HepG2 (cell line): ENCODE measurements around the gene ZBTB2. TPM values are rescaled to one million over a fixed set of nuclear protein-coding genes. Genes with fewer than 3 reads are reported as not detected.

Experiments used
- AHR ChIP-seq: IDR thresholded peaks from 2 replicates; pipeline ENCODE4 v1.6.1; 2018; ENCODE audit warnings: missing genetic modification reagents, missing compliant biosample characterization
- BATF2 ChIP-seq: sonication (generic); formaldehyde crosslinking; IDR thresholded peaks from 2 replicates; pipeline ENCODE4 v1.8.0; 2022; ENCODE audit warnings: mild to moderate bottlenecking, missing genetic modification reagents, moderate library complexity
- BCL3 ChIP-seq: sonication (generic); formaldehyde crosslinking; IDR thresholded peaks from 2 replicates; pipeline ENCODE4 v1.5.1; 2020; ENCODE audit warnings: mild to moderate bottlenecking, missing genetic modification reagents, moderate library complexity
- CREB3 ChIP-seq: sonication (generic); formaldehyde crosslinking; IDR thresholded peaks from 2 replicates; pipeline ENCODE4 v1.5.0; 2020; ENCODE audit warnings: missing genetic modification reagents
- MIXL1 ChIP-seq: IDR thresholded peaks from 2 replicates; pipeline ENCODE4 v1.6.1; 2016
- MTF1 ChIP-seq: sonication (generic); formaldehyde crosslinking; IDR thresholded peaks from 2 replicates; pipeline ENCODE4 v1.5.0; 2020; ENCODE audit warnings: missing genetic modification reagents
- NFIC ChIP-seq: IDR thresholded peaks from 2 replicates; pipeline ENCODE4 v1.6.1; 2012; ENCODE audit warnings: mild to moderate bottlenecking, low read length, inconsistent platforms
- PRMT3 ChIP-seq: sonication (generic); formaldehyde crosslinking; IDR thresholded peaks from 2 replicates; pipeline ENCODE4 v1.8.1; 2022; ENCODE audit warnings: low read depth, mild to moderate bottlenecking, moderate library complexity, missing genetic modification reagents, borderline replicate concordance
- REXO4 ChIP-seq: sonication (generic); formaldehyde crosslinking; IDR thresholded peaks from 2 replicates; pipeline ENCODE4 v1.8.0; 2022; ENCODE audit warnings: missing genetic modification reagents, mild to moderate bottlenecking, borderline replicate concordance
- SMAD1 ChIP-seq: sonication (generic); formaldehyde crosslinking; IDR thresholded peaks from 2 replicates; pipeline ENCODE4 v1.4.0; 2020; ENCODE audit warnings: missing genetic modification reagents, low read depth, mild to moderate bottlenecking, borderline replicate concordance
- SRF ChIP-seq: IDR thresholded peaks from 2 replicates; pipeline ENCODE4 v1.6.1; 2011; ENCODE audit warnings: mild to moderate bottlenecking, low read depth, low read length, moderate library complexity
- ZNF362 ChIP-seq: sonication (generic); formaldehyde crosslinking; IDR thresholded peaks from 2 replicates; pipeline ENCODE4 v1.4.0; 2020; ENCODE audit warnings: missing genetic modification reagents, mild to moderate bottlenecking, borderline replicate concordance
- ZNF567 ChIP-seq: sonication (generic); formaldehyde crosslinking; IDR thresholded peaks from 2 replicates; pipeline ENCODE4 v1.8.1; 2023; ENCODE audit warnings: mild to moderate bottlenecking, missing genetic modification reagents, borderline replicate concordance
- ZNF572 ChIP-seq: sonication (generic); formaldehyde crosslinking; IDR thresholded peaks from 2 replicates; pipeline ENCODE4 v1.5.1; 2020; ENCODE audit warnings: mild to moderate bottlenecking, missing genetic modification reagents
- ZNF749 ChIP-seq: sonication (generic); formaldehyde crosslinking; IDR thresholded peaks from 2 replicates; pipeline ENCODE4 v1.8.0; 2022; ENCODE audit warnings: mild to moderate bottlenecking, missing genetic modification reagents, moderate library complexity, borderline replicate concordance
- polyA plus RNA-seq, 8 experiments: library from polyadenylated mRNA; depleted of rRNA in 3 of 8; stranded (reverse) in 7 of 8; unstranded in 1 of 8; fragments of >200 nt; fragmentation: Illumina TruSeq in 4 of 8; extraction: Trizol in 4 of 8; gene quantifications; 2 replicates each; pipeline versions ENCODE4 v1.2.1 to v1.2.3, GENCODE V29; 2011 to 2016; ENCODE audit warnings: low read depth in 4 of 8, missing spikeins in 1 of 8, mixed read lengths in 1 of 8; ENCODE audit not compliant: insufficient read depth in 1 of 8
- total RNA-seq, 5 experiments: library from RNA; depleted of rRNA; stranded (reverse); fragments of >200 nt; fragmentation: Illumina TruSeq; extraction: Trizol; gene quantifications; 2 replicates each; pipeline ENCODE4 v1.2.3, GENCODE V29; 2016; ENCODE audit warnings: low read depth in 1 of 5
- TF ChIP-seq, protein P1 (sequence below): sonication (generic); formaldehyde crosslinking; IDR thresholded peaks from 2 replicates; pipeline ENCODE4 v1.5.0; 2020; ENCODE audit warnings: mild to moderate bottlenecking, missing genetic modification reagents, borderline replicate concordance
- TF ChIP-seq, protein P2 (sequence below): sonication (generic); formaldehyde crosslinking; IDR thresholded peaks from 2 replicates; pipeline ENCODE4 v1.4.0; 2020; ENCODE audit warnings: mild to moderate bottlenecking, missing genetic modification reagents

The ZBTB2 gene
- total and polyA plus RNA-seq, 2 of the 13 experiments (the other 11 are each of a cell fraction or from before 2014, with no cell fraction given) = 15.4 to 22.8 TPM

DNA sequence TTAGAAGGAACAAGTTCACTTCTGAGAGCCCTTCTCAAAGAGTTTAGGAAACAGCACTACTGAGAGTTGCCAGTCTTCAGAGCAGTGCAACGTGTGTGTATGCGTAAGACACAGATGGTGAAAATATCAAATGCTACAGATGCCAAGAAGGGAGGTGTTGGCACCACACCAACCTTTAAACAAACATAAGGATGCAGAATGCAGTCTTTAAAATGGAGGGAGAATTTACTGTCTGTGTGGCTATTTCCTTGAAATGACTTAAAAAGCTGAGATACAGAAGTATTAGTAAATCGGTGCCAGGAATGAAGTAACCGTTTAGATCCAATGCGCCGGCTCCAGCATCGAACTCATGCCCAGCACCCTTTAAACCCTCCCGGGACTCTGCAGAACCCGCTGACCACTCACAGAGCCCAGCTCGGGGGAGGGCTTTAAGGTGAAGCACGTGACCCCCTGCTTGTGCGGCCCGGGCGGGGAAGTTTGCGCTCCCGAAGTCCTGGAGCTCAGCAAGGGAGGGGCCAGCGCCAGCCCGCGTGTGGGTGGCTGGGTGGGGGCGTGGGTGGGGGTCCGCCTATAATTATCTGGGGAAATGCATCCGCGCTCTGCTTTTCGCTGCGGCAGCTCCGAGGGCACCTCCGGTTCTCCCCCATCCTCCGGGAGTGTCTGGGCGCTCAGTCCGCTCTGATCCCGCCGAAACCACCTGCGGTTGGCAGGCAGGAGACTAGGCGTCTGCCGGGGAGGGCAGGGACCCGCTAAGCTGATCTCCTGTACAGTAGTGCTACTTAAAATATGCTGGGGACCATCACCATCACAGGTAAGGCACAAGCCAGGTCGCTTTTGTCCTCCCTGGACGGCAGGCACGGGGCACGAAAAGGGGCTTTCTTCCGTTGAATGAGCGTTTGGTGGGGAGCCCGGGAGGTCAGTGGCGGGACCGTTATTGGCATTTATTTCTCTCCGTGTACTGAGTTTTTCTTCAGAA, 66.0 kb downstream of the ZBTB2 start (continued):
- TF ChIP-seq, protein P1, sequence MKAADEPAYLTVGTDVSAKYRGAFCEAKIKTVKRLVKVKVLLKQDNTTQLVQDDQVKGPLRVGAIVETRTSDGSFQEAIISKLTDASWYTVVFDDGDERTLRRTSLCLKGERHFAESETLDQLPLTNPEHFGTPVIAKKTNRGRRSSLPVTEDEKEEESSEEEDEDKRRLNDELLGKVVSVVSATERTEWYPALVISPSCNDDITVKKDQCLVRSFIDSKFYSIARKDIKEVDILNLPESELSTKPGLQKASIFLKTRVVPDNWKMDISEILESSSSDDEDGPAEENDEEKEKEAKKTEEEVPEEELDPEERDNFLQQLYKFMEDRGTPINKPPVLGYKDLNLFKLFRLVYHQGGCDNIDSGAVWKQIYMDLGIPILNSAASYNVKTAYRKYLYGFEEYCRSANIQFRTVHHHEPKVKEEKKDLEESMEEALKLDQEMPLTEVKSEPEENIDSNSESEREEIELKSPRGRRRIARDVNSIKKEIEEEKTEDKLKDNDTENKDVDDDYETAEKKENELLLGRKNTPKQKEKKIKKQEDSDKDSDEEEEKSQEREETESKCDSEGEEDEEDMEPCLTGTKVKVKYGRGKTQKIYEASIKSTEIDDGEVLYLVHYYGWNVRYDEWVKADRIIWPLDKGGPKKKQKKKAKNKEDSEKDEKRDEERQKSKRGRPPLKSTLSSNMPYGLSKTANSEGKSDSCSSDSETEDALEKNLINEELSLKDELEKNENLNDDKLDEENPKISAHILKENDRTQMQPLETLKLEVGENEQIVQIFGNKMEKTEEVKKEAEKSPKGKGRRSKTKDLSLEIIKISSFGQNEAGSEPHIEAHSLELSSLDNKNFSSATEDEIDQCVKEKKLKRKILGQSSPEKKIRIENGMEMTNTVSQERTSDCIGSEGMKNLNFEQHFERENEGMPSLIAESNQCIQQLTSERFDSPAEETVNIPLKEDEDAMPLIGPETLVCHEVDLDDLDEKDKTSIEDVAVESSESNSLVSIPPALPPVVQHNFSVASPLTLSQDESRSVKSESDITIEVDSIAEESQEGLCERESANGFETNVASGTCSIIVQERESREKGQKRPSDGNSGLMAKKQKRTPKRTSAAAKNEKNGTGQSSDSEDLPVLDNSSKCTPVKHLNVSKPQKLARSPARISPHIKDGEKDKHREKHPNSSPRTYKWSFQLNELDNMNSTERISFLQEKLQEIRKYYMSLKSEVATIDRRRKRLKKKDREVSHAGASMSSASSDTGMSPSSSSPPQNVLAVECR (CRISPR knock-in tag) = peak; percentile 55; the same call in 1 of the 2 replicates
- TF ChIP-seq BCL3 (CRISPR knock-in tag) (no peak), ZNF572 (no peak), REXO4 (no peak), SRF (no peak), PRMT3 (CRISPR knock-in tag) (no peak), NFIC (no peak), BATF2 (CRISPR knock-in tag) (no peak), ZNF749 (CRISPR knock-in tag) (no peak), MIXL1 (CRISPR knock-in tag) (no peak), ZNF362 (CRISPR knock-in tag) (no peak), CREB3 (CRISPR knock-in tag) (no peak), ZNF567 (CRISPR knock-in tag) (no peak), SMAD1 (CRISPR knock-in tag) (0 out of 2 replicates have a peak, but pooled peaks have one; percentile 59), AHR (CRISPR knock-in tag) (peak; percentile 59; the same call in 1 of the 2 replicates), MTF1 (CRISPR knock-in tag) (no peak)
- TF ChIP-seq, protein P2, sequence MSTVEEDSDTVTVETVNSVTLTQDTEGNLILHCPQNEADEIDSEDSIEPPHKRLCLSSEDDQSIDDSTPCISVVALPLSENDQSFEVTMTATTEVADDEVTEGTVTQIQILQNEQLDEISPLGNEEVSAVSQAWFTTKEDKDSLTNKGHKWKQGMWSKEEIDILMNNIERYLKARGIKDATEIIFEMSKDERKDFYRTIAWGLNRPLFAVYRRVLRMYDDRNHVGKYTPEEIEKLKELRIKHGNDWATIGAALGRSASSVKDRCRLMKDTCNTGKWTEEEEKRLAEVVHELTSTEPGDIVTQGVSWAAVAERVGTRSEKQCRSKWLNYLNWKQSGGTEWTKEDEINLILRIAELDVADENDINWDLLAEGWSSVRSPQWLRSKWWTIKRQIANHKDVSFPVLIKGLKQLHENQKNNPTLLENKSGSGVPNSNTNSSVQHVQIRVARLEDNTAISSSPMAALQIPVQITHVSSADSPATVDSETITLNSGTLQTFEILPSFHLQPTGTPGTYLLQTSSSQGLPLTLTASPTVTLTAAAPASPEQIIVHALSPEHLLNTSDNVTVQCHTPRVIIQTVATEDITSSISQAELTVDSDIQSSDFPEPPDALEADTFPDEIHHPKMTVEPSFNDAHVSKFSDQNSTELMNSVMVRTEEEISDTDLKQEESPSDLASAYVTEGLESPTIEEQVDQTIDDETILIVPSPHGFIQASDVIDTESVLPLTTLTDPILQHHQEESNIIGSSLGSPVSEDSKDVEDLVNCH (CRISPR knock-in tag) = no peak
